Measurements from ENCODE around the gene TSPAN17. TPM values are rescaled to one million over a fixed set of nuclear protein-coding genes. Genes with fewer than 3 reads are reported as not detected.

TSPAN17 gene
- total RNA-seq, 1 donor from 2014 or later = 56.1 TPM

GRCh38 chr5:176620333-176620981 is 26.8 kb upstream of the TSPAN17 start:
- intact Hi-C loops (cut with micrococcal nuclease) = no loop called here

- intact Hi-C loops (cut with micrococcal nuclease) = no loop called here
These were observed 25.6 kb upstream of the TSPAN17 start for GRCh38 chr5:176621661-176622079.

GRCh38 chr5:176624142-176624541 is 23.1 kb upstream of the TSPAN17 start:
- intact Hi-C loops (cut with micrococcal nuclease) = no loop called here

DNA sequence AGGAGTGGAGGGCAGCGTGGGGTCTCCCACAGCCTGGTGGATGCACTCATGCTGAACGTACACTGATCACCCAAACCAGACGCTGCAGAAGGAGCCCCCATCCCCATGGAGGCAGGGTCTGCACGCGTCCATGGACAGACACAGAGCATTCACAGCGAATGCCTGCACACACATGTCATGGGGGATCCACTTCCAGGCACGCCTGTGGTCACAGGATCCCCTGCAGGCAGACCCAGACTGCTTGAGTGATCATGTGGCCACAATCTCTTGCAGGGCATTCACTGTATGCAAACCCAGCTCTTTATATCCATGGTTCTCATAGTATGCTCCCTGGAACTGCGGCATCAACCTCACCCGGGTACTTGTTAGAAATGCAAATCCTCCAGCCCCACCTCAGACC is 22.3 kb upstream of the TSPAN17 start:
- intact Hi-C loops (cut with micrococcal nuclease) = no loop called here

GRCh38 chr5:176625512-176625911 is 21.8 kb upstream of the TSPAN17 start:
- intact Hi-C loops (cut with micrococcal nuclease) = no loop called here

- intact Hi-C loops (cut with micrococcal nuclease) = no loop called here
These were observed 21.1 kb upstream of the TSPAN17 start for GRCh38 chr5:176625966-176626875.

GRCh38 chr5:176626876-176627236 is 20.4 kb upstream of the TSPAN17 start:
- intact Hi-C loops (cut with micrococcal nuclease) = no loop called here

DNA sequence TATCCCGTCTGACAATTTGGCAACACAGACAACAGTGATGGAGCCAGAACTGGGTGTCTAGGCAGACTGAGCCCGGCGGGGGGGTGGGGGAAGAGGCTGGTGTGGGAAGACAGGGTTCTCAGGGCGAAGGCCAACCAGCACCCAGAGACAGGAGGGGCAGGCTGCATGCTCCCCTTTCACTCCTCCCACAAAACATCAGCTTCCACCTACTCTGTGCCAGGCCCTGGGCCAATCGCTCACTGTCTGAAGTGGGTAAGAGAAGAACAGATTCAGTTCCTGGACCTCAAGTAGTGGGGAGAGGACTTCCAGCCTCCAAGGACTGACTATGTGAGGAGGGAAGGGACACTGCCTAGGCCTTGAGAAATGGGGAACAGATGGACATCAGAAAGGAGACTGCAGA is 19.7 kb upstream of the TSPAN17 start:
- intact Hi-C loops (cut with micrococcal nuclease) = no loop called here

DNA sequence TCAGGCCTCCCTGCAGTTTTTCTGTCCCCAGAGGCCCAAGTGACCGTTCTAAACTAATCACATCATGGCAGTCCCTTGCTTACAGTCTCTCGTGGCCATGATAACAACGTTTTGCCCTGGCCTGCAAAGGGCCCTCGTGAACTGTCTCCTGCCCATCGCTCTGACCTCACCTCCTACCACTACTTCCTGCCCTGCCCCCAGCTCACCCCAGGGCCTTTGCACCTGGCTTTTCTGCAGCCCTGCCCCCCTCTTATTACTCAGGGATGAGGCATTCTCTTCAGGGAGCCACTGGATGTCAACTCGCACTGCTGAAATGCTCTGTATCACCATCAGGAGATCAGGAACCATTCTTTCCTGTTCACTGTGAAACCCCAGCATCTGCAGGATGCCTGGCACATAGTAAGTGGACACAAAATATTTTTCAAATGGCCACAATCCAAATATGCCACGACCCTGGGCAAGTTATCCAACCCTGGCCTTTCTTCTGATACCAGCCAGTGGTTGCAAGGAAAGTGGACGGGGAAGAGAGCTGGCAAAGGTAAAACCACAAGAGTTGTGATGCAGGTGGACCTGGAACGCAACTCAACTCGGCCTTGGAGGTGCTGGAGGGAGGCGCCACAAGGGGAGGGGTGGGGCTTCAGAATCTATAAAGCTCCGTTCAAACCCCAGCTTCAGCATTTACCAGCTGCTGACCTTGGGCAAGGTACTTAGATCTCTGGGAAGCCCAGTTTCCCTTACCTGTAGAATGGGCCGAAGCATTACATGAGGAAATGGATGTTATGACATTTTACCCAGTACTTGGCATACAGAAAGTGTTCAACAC is 18.7 kb upstream of the TSPAN17 start:
- intact Hi-C loops (cut with micrococcal nuclease) = no loop called here

- intact Hi-C loops (cut with micrococcal nuclease) = no loop called here
These were observed 17.9 kb upstream of the TSPAN17 start for GRCh38 chr5:176629317-176629852.

GRCh38 chr5:176629853-176630680 is 17.2 kb upstream of the TSPAN17 start, which contains the start of the genes EIF4E1B and SNCB:
Gene EIF4E1B (plus strand): TSS chr5:176630675. CDS start chr5:176642788, 12,113 bp downstream.
Gene SNCB (minus strand): TSS chr5:176630534. CDS start chr5:176629654, 880 bp downstream.
- intact Hi-C loops (cut with micrococcal nuclease) = loop anchor here (1.0 to 2.0 kb wide), 2 partner anchors 11 to 17 kb away; partner anchors contain the start of gene TSPAN17

GRCh38 chr5:176630681-176631222 is 16.5 kb upstream of the TSPAN17 start:
- intact Hi-C loops (cut with micrococcal nuclease) = loop anchor here (1.0 to 2.0 kb wide), 2 partner anchors 11 to 16 kb away; partner anchors contain the start of gene TSPAN17

DNA sequence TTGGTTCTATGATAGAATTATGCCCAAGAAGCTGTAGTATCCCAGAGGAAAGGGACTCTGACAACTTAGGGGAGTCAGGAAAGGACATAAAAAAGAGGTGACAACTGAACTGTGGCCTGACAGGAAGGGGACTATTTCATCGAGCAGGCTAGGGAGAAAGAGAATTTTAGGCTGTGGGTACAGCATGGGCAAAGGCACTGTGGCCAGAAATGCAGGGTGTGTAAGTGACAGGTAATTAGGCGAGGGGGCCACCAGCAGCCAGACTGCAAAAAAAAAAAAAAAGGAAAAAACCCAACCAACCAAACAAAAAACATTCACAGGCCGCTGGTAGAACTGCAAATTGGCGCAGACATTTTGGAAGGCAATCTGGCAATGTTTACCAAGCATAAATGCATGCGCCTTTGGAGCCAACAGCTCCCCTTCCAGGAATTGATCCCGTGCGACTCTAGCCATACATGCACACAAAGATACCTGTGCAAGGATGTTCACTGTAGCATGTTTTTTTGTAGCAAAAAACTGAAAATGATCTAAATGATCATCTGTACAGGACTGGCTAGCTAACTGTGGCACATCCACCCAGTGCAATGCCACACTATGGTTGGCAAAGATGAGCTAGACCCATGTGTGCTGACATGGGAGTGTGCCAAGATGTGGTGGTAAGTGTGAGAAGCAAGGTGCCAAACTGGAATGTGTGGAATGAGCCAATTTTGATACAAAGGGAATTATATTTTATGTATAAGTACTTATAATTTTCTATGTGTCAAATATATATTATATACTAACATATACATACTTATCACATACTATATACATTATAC is 15.7 kb upstream of the TSPAN17 start:
- intact Hi-C loops (cut with micrococcal nuclease) = loop anchor here (2.0 kb wide), 1 partner anchor 15 kb away; the partner anchor contains the start of gene TSPAN17

- intact Hi-C loops (cut with micrococcal nuclease) = no loop called here
These were observed 14.5 kb upstream of the TSPAN17 start for GRCh38 chr5:176632745-176633144.

GRCh38 chr5:176633598-176633997 is 13.7 kb upstream of the TSPAN17 start:
- intact Hi-C loops (cut with micrococcal nuclease) = no loop called here

GRCh38 chr5:176636426-176636825 is 10.9 kb upstream of the TSPAN17 start:
- intact Hi-C loops (cut with micrococcal nuclease) = no loop called here

DNA sequence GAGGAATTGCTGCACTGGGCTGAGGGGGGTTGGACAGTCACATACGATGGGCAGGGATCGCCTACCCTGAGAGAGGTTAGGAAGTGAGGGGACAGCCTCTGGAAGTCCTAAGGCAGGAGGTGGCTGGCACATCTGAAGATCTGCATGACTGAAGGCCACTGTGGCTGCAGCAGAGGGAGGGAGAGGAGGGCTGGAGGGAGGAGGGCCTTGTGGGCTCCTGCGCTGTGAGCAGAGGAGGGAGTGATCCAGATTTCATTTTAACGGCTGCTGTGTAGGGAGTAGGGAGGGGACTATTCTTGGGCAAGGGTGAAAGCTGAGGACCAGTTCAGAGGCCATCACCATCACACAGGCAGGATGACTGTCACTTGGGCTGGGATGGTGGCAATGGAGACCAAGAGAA is 9.7 kb upstream of the TSPAN17 start:
- intact Hi-C loops (cut with micrococcal nuclease) = no loop called here

GRCh38 chr5:176638437-176638836 is 8.8 kb upstream of the TSPAN17 start:
- intact Hi-C loops (cut with micrococcal nuclease) = no loop called here

- intact Hi-C loops (cut with micrococcal nuclease) = no loop called here
These were observed 8.1 kb upstream of the TSPAN17 start for GRCh38 chr5:176639208-176639607.
